Measurements from ENCODE around the gene GJD4.

The GJD4 gene

DNA sequence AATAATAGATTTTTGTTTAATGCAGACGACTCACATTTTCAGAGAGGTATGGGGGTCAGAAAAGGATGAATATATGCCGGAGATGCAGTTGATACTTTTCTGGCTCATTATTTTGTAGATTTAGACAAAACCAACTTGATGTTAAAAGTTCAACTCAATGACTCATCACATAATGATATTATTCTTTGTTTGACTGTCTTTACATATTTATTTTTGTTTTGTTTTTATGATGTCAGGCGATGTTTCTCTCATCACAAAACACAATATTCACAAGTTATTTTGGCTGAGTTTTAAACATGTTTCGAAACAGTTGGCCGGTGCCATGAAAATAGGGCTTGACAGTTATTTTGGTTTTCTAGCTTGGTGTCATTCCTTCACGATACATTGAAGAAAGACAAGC lies 1.3 kb downstream of the GJD4 start:
- H3K4me3 ChIP-seq (ENCODE audit: low read depth, low read length), result no peak overlapping the region
- TF ChIP-seq, protein P1, sequence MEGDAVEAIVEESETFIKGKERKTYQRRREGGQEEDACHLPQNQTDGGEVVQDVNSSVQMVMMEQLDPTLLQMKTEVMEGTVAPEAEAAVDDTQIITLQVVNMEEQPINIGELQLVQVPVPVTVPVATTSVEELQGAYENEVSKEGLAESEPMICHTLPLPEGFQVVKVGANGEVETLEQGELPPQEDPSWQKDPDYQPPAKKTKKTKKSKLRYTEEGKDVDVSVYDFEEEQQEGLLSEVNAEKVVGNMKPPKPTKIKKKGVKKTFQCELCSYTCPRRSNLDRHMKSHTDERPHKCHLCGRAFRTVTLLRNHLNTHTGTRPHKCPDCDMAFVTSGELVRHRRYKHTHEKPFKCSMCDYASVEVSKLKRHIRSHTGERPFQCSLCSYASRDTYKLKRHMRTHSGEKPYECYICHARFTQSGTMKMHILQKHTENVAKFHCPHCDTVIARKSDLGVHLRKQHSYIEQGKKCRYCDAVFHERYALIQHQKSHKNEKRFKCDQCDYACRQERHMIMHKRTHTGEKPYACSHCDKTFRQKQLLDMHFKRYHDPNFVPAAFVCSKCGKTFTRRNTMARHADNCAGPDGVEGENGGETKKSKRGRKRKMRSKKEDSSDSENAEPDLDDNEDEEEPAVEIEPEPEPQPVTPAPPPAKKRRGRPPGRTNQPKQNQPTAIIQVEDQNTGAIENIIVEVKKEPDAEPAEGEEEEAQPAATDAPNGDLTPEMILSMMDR (IDR thresholded peaks at IDR 0.05; ENCODE audit: low read depth, low read length), result no peak

DNA sequence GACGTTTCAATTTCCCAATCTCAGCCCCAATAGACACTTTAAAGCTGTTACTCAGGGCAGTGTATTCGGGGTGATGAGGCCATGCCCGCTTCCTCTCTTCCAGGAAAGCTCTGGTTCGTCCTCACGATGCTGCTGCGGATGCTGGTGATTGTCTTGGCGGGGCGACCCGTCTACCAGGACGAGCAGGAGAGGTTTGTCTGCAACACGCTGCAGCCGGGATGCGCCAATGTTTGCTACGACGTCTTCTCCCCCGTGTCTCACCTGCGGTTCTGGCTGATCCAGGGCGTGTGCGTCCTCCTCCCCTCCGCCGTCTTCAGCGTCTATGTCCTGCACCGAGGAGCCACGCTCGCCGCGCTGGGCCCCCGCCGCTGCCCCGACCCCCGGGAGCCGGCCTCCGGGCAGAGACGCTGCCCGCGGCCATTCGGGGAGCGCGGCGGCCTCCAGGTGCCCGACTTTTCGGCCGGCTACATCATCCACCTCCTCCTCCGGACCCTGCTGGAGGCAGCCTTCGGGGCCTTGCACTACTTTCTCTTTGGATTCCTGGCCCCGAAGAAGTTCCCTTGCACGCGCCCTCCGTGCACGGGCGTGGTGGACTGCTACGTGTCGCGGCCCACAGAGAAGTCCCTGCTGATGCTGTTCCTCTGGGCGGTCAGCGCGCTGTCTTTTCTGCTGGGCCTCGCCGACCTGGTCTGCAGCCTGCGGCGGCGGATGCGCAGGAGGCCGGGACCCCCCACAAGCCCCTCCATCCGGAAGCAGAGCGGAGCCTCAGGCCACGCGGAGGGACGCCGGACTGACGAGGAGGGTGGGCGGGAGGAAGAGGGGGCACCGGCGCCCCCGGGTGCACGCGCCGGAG lies 2.6 kb downstream of the GJD4 start:
- peak overlapping the region; percentile 9; the same call in 1 of the 2 replicates for H3K4me3 ChIP-seq (ENCODE audit: low read depth, low read length)
- TF ChIP-seq, protein P1 (IDR thresholded peaks at IDR 0.05; ENCODE audit: low read depth, low read length), result no peak

- TF ChIP-seq, protein P1 (IDR thresholded peaks at IDR 0.05; ENCODE audit: low read depth, low read length), result no peak
- no peak overlapping the region for H3K4me3 ChIP-seq (ENCODE audit: low read depth, low read length)
Measured at GRCh38 chr10:35608328-35608672, 3.2 kb downstream of the GJD4 start.

DNA sequence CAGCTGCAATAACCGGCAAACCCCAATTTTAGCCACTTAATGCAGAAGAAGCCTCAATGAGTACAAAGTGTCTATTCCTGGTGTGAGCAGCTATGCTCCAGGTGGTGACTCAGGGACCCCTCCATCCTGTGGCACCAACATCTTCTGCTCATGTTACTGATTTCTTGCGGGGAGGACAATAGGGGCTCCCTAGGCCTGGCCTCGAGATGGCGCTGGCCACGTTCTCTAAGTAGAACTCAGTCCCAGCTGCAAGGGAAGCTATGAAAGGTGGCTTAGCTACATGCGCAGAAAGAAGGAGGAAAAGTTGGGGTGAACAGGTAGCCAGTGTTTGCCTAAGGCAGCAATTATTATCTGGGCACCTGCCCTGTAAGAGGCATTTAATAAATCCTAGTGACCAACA lies 6.6 kb downstream of the GJD4 start:
- no peak overlapping the region for H3K4me3 ChIP-seq (ENCODE audit: low read depth, low read length)
- TF ChIP-seq, protein P1 (IDR thresholded peaks at IDR 0.05; ENCODE audit: low read depth, low read length), result 0 out of 2 replicates have a peak, but pooled peaks have one; percentile 11

GRCh38 chr10:35612385-35613106 lies 7.4 kb downstream of the GJD4 start:
- TF ChIP-seq, protein P1 (IDR thresholded peaks at IDR 0.05; ENCODE audit: low read depth, low read length), result no peak

GRCh38 chr10:35613107-35613440 lies 7.9 kb downstream of the GJD4 start:
- TF ChIP-seq, protein P1 (IDR thresholded peaks at IDR 0.05; ENCODE audit: low read depth, low read length), result no peak
- no peak overlapping the region for H3K4me3 ChIP-seq (ENCODE audit: low read depth, low read length)

More at GRCh38 chr10:35612385-35613106, 7.4 kb downstream of the GJD4 start:
- H3K4me3 ChIP-seq (ENCODE audit: low read depth, low read length), result no peak overlapping the region
